KBM-7 (cell line): ENCODE measurements around the gene WFDC2.
A peak's percentile ranks its signal among the peaks of the same experiment; 100 is the strongest.

Experiments used
- DNase-seq: peaks from one replicate; pipeline ENCODE4 v3.0.0-alpha.2; 2015
- in situ Hi-C: fragments of 300-500 bp; cut with MboI; formaldehyde crosslinking; loops from 2 replicates; pipeline ENCODE4 v1.14.3; 2020; ENCODE audit warnings: low sequenced_read_pairs, low pct_unique_long_range_greater_than_20kb, mixed read lengths

WFDC2 gene

GRCh38 chr20:45469336-45470261 lies at the start of gene WFDC2:
Gene WFDC2 (plus strand): TSS chr20:45469753. CDS start chr20:45469782, 29 bp downstream.
- in situ Hi-C loops, result no loop called here
- no peak for DNase-seq

- no peak for DNase-seq
- in situ Hi-C loops, result no loop called here
These were observed 49.4 kb upstream of the WFDC2 start for GRCh38 chr20:45420125-45420524.

- in situ Hi-C loops, result no loop called here
- no peak for DNase-seq
These were observed 45.9 kb upstream of the WFDC2 start for GRCh38 chr20:45423700-45424099.

- no peak for DNase-seq
- in situ Hi-C loops, result no loop called here
These were observed 44.0 kb upstream of the WFDC2 start for GRCh38 chr20:45425561-45425960.

- DNase-seq, result no peak
- in situ Hi-C loops, result no loop called here
These were observed 43.1 kb upstream of the WFDC2 start for GRCh38 chr20:45426320-45427016.

GRCh38 chr20:45427236-45428149 lies 42.1 kb upstream of the WFDC2 start:
- DNase-seq, result no peak
- in situ Hi-C loops, result no loop called here

- no peak for DNase-seq
- in situ Hi-C loops, result no loop called here
These were observed 39.9 kb upstream of the WFDC2 start for GRCh38 chr20:45429618-45430017.

GRCh38 chr20:45432294-45432693 lies 37.3 kb upstream of the WFDC2 start:
- peak; percentile 90 for DNase-seq
- in situ Hi-C loops, result no loop called here

- no peak for DNase-seq
- in situ Hi-C loops, result no loop called here
These were observed 36.2 kb upstream of the WFDC2 start for GRCh38 chr20:45433316-45433715.

GRCh38 chr20:45433976-45434375 lies 35.6 kb upstream of the WFDC2 start:
- DNase-seq, result no peak
- in situ Hi-C loops, result no loop called here

GRCh38 chr20:45436732-45437485 lies 32.6 kb upstream of the WFDC2 start:
- peak; percentile 76 for DNase-seq
- in situ Hi-C loops, result no loop called here

GRCh38 chr20:45440424-45440823 lies 29.1 kb upstream of the WFDC2 start:
- in situ Hi-C loops, result no loop called here
- DNase-seq, result no peak

GRCh38 chr20:45440891-45441685 lies 28.5 kb upstream of the WFDC2 start:
- in situ Hi-C loops, result no loop called here
- DNase-seq, result no peak

- DNase-seq, result no peak
- in situ Hi-C loops, result no loop called here
These were observed 27.8 kb upstream of the WFDC2 start for GRCh38 chr20:45441746-45442145.

- in situ Hi-C loops, result no loop called here
- no peak for DNase-seq
These were observed 25.5 kb upstream of the WFDC2 start for GRCh38 chr20:45444050-45444449.

- DNase-seq, result peak; percentile 45
- in situ Hi-C loops, result no loop called here
These were observed 23.6 kb upstream of the WFDC2 start for GRCh38 chr20:45445805-45446562.

GRCh38 chr20:45448270-45448669 lies 21.3 kb upstream of the WFDC2 start:
- in situ Hi-C loops, result no loop called here
- no peak for DNase-seq
